HFF-Myc (cell line): ENCODE results near the gene NGRN.

Experiments used
- DNase-seq: peaks from one replicate; pipeline ENCODE4 v3.0.0-alpha.2; 2011; ENCODE audit warnings: low read depth; ENCODE audit errors: extremely low read depth
- H3K4me3 ChIP-seq: replicated peaks from 2 replicates; pipeline ENCODE4 v1.5.1; 2011; ENCODE audit warnings: low read depth, mild to moderate bottlenecking, control low read depth, low read length
- CTCF ChIP-seq: IDR thresholded peaks from 2 replicates; pipeline ENCODE4 v1.5.1; 2012; ENCODE audit warnings: mild to moderate bottlenecking, low read depth, low read length, control low read depth; ENCODE audit errors: missing control alignments

The NGRN gene

GRCh38 chr15:90223441-90224165 is 41.9 kb upstream of the NGRN start:
- no peak overlapping the region for H3K4me3 ChIP-seq
- TF ChIP-seq CTCF = no peak
- DNase-seq = no peak

- DNase-seq = no peak
- H3K4me3 ChIP-seq = no peak overlapping the region
- TF ChIP-seq CTCF = no peak
Observed at GRCh38 chr15:90225047-90225446, 40.4 kb upstream of the NGRN start.

GRCh38 chr15:90225504-90226234 is 39.8 kb upstream of the NGRN start:
- H3K4me3 ChIP-seq = no peak overlapping the region
- TF ChIP-seq CTCF = no peak
- no peak for DNase-seq

- H3K4me3 ChIP-seq = no peak overlapping the region
- DNase-seq = no peak
- no peak for TF ChIP-seq CTCF
Observed at GRCh38 chr15:90227336-90227735, 38.1 kb upstream of the NGRN start.

- no peak for TF ChIP-seq CTCF
- H3K4me3 ChIP-seq = no peak overlapping the region
- DNase-seq = no peak
Observed at GRCh38 chr15:90227816-90228772, 37.4 kb upstream of the NGRN start.

DNA sequence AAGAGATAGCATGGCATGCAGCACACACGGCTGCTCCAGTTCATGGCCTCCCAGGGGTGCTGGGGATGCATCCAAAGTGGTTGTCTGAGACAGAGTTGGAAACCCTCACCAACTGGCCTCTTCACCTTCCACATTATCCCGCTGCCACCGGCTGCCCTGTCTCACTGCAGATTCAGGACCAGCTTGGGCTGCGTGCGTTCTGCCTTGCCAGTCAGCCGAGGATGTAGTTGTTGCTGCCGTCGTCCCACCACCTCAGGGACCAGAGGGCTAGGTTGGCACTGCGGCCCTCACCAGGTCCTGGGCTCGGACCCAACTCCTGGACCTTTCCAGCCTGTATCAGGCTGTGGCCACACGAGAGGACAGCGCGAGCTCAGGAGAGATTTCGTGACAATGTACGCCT is 36.5 kb upstream of the NGRN start:
- no peak for TF ChIP-seq CTCF
- no peak for DNase-seq
- H3K4me3 ChIP-seq = no peak overlapping the region
